ENCODE measurements around the gene GGN.

DNA sequence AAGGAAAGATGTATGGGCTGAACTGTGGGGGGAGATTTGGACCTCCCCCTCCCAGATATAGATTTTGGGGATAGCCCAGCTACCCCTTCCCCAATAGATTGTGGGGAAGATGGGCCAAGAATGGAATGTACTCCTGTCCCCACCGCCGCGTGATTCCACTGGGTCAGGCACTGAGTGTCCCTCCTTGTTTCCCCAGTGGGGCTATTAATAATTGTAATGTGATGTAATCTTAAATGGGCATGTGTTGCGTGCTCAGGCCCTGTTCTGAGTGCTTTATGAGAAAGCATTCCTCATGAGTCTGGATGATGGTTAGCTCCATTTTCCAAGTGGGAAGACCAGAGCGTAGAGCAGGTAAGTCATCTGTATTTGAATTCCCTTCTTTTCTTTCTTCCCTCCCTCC lies 12.1 kb downstream of the GGN start:
- TF ChIP-seq POLR2A (IDR thresholded peaks at IDR 0.05; ENCODE audit: low read length) (no peak), GATA1 (IDR thresholded peaks at IDR 0.05; ENCODE audit: low read depth, low read length) (no peak)

Data from erythroblast (primary cell).